Activated CD8-positive, alpha-beta memory T cell treated with anti-CD3 and anti-CD28 coated beads, Interleukin-2, amount 10 ng/mL, durations not matched to agents 7 days and 5 days (primary cell): ENCODE data around the gene KCNH2. TPM values are rescaled to one million over a fixed set of nuclear protein-coding genes. Genes with fewer than 3 reads are reported as not detected.

ENCODE experiments used
- ATAC-seq: fragments of 150-1000 bp; cut with Tn5 transposase; one replicate; pipeline ENCODE4 v1.10.0; 2021; ENCODE audit warnings: moderate library complexity
- CTCF ChIA-PET: fragments of 350-600 bp; sonication (Branson Sonifier 250); formaldehyde crosslinking; loops from one replicate; lab custom pipeline; 2021; ENCODE audit warnings: antibody characterized with exemption; lab: Charles Lee
- DNase-seq: peaks from one replicate; pipeline ENCODE4 v3.0.0-alpha.2; 2020
- H3K27ac Mint-ChIP-seq: one replicate; pipeline ENCODE4 v1.8.0; 2021; ENCODE audit warnings: mild to moderate bottlenecking, mixed read lengths
- H3K27me3 Mint-ChIP-seq: one replicate; pipeline ENCODE4 v1.8.0; 2021; ENCODE audit warnings: mixed read lengths
- H3K36me3 Mint-ChIP-seq: one replicate; pipeline ENCODE4 v1.8.0; 2021; ENCODE audit warnings: mild to moderate bottlenecking, mixed read lengths
- H3K4me1 Mint-ChIP-seq: one replicate; pipeline ENCODE4 v1.8.0; 2021; ENCODE audit warnings: mixed read lengths
- H3K4me3 Mint-ChIP-seq: one replicate; pipeline ENCODE4 v1.8.0; 2021; ENCODE audit warnings: mild to moderate bottlenecking, moderate library complexity, mixed read lengths
- H3K9me3 Mint-ChIP-seq: one replicate; pipeline ENCODE4 v1.8.0; 2022; ENCODE audit warnings: low read depth, mixed read lengths
- total RNA-seq, 2 experiments: library from RNA; stranded (reverse); gene quantifications; one replicate each; pipeline ENCODE4 v1.2.3, GENCODE V29; 2021

Gene KCNH2
- total RNA-seq, 2 experiments from 2014 or later = 0.07 TPM; not detected in 1

- H3K27ac Mint-ChIP-seq = no peak overlapping the region
- H3K4me1 Mint-ChIP-seq = peaks cover 4% of the 10 kb centered on the region
- H3K4me3 Mint-ChIP-seq = no peak overlapping the region
- H3K9me3 Mint-ChIP-seq = no peaks in the 10 kb centered on the region
- no peak for DNase-seq
- CTCF ChIA-PET = interaction anchor here (1.2 to 2.7 kb wide), 5 partner anchors 10 to 114 kb away, joined by 3 to 7 read pairs (median 3); no protein-coding TSS in a partner anchor
- H3K36me3 Mint-ChIP-seq = no peaks in the 10 kb centered on the region
- no peaks in the 10 kb centered on the region for H3K27me3 Mint-ChIP-seq
- ATAC-seq = no peak
Measured at GRCh38 chr7:150997817-150998216, 19.7 kb upstream of the KCNH2 start.

- CTCF ChIA-PET = interaction anchor here (0.7 to 2.7 kb wide), 4 partner anchors 13 to 124 kb away, joined by 3 to 7 read pairs (median 3); no protein-coding TSS in a partner anchor
- H3K4me1 Mint-ChIP-seq = peaks cover 4% of the 10 kb centered on the region
- H3K36me3 Mint-ChIP-seq = no peaks in the 10 kb centered on the region
- DNase-seq = no peak
- no peak overlapping the region for H3K27ac Mint-ChIP-seq
- no peaks in the 10 kb centered on the region for H3K9me3 Mint-ChIP-seq
- no peak for ATAC-seq
- no peaks in the 10 kb centered on the region for H3K27me3 Mint-ChIP-seq
- H3K4me3 Mint-ChIP-seq = no peak overlapping the region
Measured at GRCh38 chr7:150997075-150997511, 19.0 kb upstream of the KCNH2 start.

GRCh38 chr7:150996376-150997074 is 18.4 kb upstream of the KCNH2 start:
- H3K27ac Mint-ChIP-seq = no peak overlapping the region

GRCh38 chr7:150994838-150995510 is 16.9 kb upstream of the KCNH2 start:
- Mint-ChIP-seq H3K27me3 (peaks cover 6% of the 10 kb centered on the region), H3K27ac (no peak overlapping the region), H3K36me3 (no peaks in the 10 kb centered on the region), H3K4me1 (peaks cover 2% of the 10 kb centered on the region), H3K9me3 (no peaks in the 10 kb centered on the region), H3K4me3 (no peak overlapping the region)
- ATAC-seq (no peak), DNase-seq (no peak)
- CTCF ChIA-PET = interaction anchor here (1.0 to 2.2 kb wide), 10 partner anchors 10 to 216 kb away, joined by 3 to 23 read pairs (median 4); no protein-coding TSS in a partner anchor

More at GRCh38 chr7:150996376-150997074, 18.4 kb upstream of the KCNH2 start:
- DNase-seq = no peak
- H3K4me3 Mint-ChIP-seq = no peak overlapping the region
- no peaks in the 10 kb centered on the region for H3K27me3 Mint-ChIP-seq
- H3K36me3 Mint-ChIP-seq = no peaks in the 10 kb centered on the region
- ATAC-seq = no peak
- CTCF ChIA-PET = interaction anchor here (0.7 to 2.7 kb wide), 3 partner anchors 14 to 124 kb away, joined by 3 to 7 read pairs (median 3); no protein-coding TSS in a partner anchor
- no peaks in the 10 kb centered on the region for H3K9me3 Mint-ChIP-seq
- peaks cover 4% of the 10 kb centered on the region for H3K4me1 Mint-ChIP-seq

GRCh38 chr7:150994141-150994837 is 16.2 kb upstream of the KCNH2 start:
- Mint-ChIP-seq H3K36me3 (no peaks in the 10 kb centered on the region), H3K27ac (no peak overlapping the region), H3K4me1 (peaks cover 2% of the 10 kb centered on the region), H3K9me3 (no peaks in the 10 kb centered on the region), H3K4me3 (no peak overlapping the region), H3K27me3 (peaks cover 10% of the 10 kb centered on the region)
- CTCF ChIA-PET = interaction anchor here (1.0 to 2.2 kb wide), 12 partner anchors 10 to 216 kb away, joined by 3 to 23 read pairs (median 5); no protein-coding TSS in a partner anchor
- no peak for DNase-seq
- ATAC-seq = peak; percentile 68

- no peak for DNase-seq
- no peak for ATAC-seq
- H3K27ac Mint-ChIP-seq = no peak overlapping the region
- CTCF ChIA-PET = interaction anchor here (1.6 to 2.2 kb wide), 4 partner anchors 9 to 95 kb away, joined by 6 to 23 read pairs (median 13); no protein-coding TSS in a partner anchor
- H3K27me3 Mint-ChIP-seq = peaks cover 11% of the 10 kb centered on the region
- no peak overlapping the region for H3K4me3 Mint-ChIP-seq
- no peaks in the 10 kb centered on the region for H3K36me3 Mint-ChIP-seq
- H3K9me3 Mint-ChIP-seq = no peaks in the 10 kb centered on the region
- peaks cover 4% of the 10 kb centered on the region for H3K4me1 Mint-ChIP-seq
Measured at GRCh38 chr7:150993511-150993910, 15.4 kb upstream of the KCNH2 start.

GRCh38 chr7:150992833-150993302 is 14.7 kb upstream of the KCNH2 start:
- H3K4me3 Mint-ChIP-seq = no peak overlapping the region
- H3K4me1 Mint-ChIP-seq = peaks cover 10% of the 10 kb centered on the region
- ATAC-seq (peak; percentile 49), DNase-seq (no peak)
- H3K27me3 Mint-ChIP-seq = peaks cover 18% of the 10 kb centered on the region
- H3K9me3 Mint-ChIP-seq = no peaks in the 10 kb centered on the region
- no peaks in the 10 kb centered on the region for H3K36me3 Mint-ChIP-seq
- CTCF ChIA-PET = interaction anchor here (1.2 to 1.8 kb wide), 3 partner anchors 10 to 95 kb away, joined by 4 to 8 read pairs (median 6); no protein-coding TSS in a partner anchor
- H3K27ac Mint-ChIP-seq = no peak overlapping the region

GRCh38 chr7:150992051-150992640 is 14.0 kb upstream of the KCNH2 start:
- Mint-ChIP-seq H3K4me3 (no peak overlapping the region), H3K36me3 (no peaks in the 10 kb centered on the region), H3K4me1 (peaks cover 10% of the 10 kb centered on the region), H3K27me3 (peaks cover 22% of the 10 kb centered on the region), H3K27ac (no peak overlapping the region), H3K9me3 (no peaks in the 10 kb centered on the region)
- ATAC-seq = no peak
- CTCF ChIA-PET = interaction anchor here (0.7 to 3.9 kb wide), 6 partner anchors 9 to 132 kb away, joined by 3 to 19 read pairs (median 7); no protein-coding TSS in a partner anchor
- no peak for DNase-seq

- CTCF ChIA-PET = interaction anchor here (2.0 to 3.9 kb wide), 2 partner anchors 19 to 92 kb away, joined by 10 to 19 read pairs; no protein-coding TSS in a partner anchor
Measured at GRCh38 chr7:150990416-150991186, 12.5 kb upstream of the KCNH2 start, which contains the start of gene NOS3. Gene NOS3, plus strand, starts transcription at chr7:150991017. Its CDS starts 2,787 bp downstream, at chr7:150993804.

GRCh38 chr7:150989456-150989855 is 11.3 kb upstream of the KCNH2 start:
- DNase-seq = no peak
- no peak overlapping the region for H3K4me3 Mint-ChIP-seq
- no peak overlapping the region for H3K27ac Mint-ChIP-seq
- peaks cover 8% of the 10 kb centered on the region for H3K4me1 Mint-ChIP-seq
- H3K36me3 Mint-ChIP-seq = no peaks in the 10 kb centered on the region
- ATAC-seq = no peak
- CTCF ChIA-PET = interaction anchor here (0.7 to 3.9 kb wide), 14 partner anchors 10 to 212 kb away, joined by 3 to 19 read pairs (median 6); no protein-coding TSS in a partner anchor
- no peaks in the 10 kb centered on the region for H3K9me3 Mint-ChIP-seq
- peaks cover 34% of the 10 kb centered on the region for H3K27me3 Mint-ChIP-seq

More at GRCh38 chr7:150990416-150991186, 12.5 kb upstream of the KCNH2 start, which contains the start of gene NOS3:
- DNase-seq = no peak
- peaks cover 10% of the 10 kb centered on the region for H3K4me1 Mint-ChIP-seq
- H3K27ac Mint-ChIP-seq = no peak within 1 kb of the TSS
- no peaks in the 10 kb centered on the region for H3K36me3 Mint-ChIP-seq
- H3K4me3 Mint-ChIP-seq = no peak within 1 kb of the TSS
- no peak for ATAC-seq
- no peaks in the 10 kb centered on the region for H3K9me3 Mint-ChIP-seq
- peaks cover 29% of the 10 kb centered on the region for H3K27me3 Mint-ChIP-seq

- Mint-ChIP-seq H3K4me3 (peak overlapping the region; percentile 34), H3K36me3 (no peaks in the 10 kb centered on the region), H3K4me1 (peaks cover 8% of the 10 kb centered on the region), H3K9me3 (no peaks in the 10 kb centered on the region), H3K27ac (no peak overlapping the region), H3K27me3 (peaks cover 39% of the 10 kb centered on the region)
- CTCF ChIA-PET = interaction anchor here (0.7 to 3.9 kb wide), 15 partner anchors 10 to 211 kb away, joined by 3 to 19 read pairs (median 5); no protein-coding TSS in a partner anchor
- DNase-seq = peak; percentile 74
- ATAC-seq = peak; percentile 79
Measured at GRCh38 chr7:150988230-150989226, 10.4 kb upstream of the KCNH2 start.
